Pancreas (tissue), 10 donors: ENCODE measurements around the gene HK1. TPM values are rescaled to one million over a fixed set of nuclear protein-coding genes. Genes with fewer than 3 reads are reported as not detected.
A peak's percentile ranks its signal among the peaks of the same experiment; 100 is the strongest.
"Not testable (repeated sequence)": the region's sequence is repeated elsewhere in the genome, so short reads cannot be mapped to it uniquely, and the experiment has no call there.

Source experiments
- ATAC-seq, 4 donors: fragments of 200-7000 bp; cut with Tn5 transposase; one replicate each; pipeline versions ENCODE4 v1.8.0 to v1.9.1; 2020; ENCODE audit warnings: mild to moderate bottlenecking in 4 of 4, moderate library complexity in 4 of 4
- DNase-seq, 6 donors: peaks; one replicate each; pipeline ENCODE4 v3.0.0-alpha.2; 2020
- FAIRE-seq: peaks from 2 replicates; lab custom pipeline; 2012; peaks lifted over from hg19 to GRCh38; lab: Jason Lieb, UNC
- H3K27ac ChIP-seq, 4 donors: fragments of 200-600 bp; sonication (generic); 1 replicate in 3 of 4; 2 replicates in 1 of 4; pipeline versions ENCODE4 v1.5.0 to v1.8.0; 2020
- H3K27me3 ChIP-seq, 4 donors: fragments of 200-600 bp; one replicate each; pipeline ENCODE4 v1.8.0; 2021
- H3K36me3 ChIP-seq, 3 donors: fragments of 200-600 bp; sonication (generic) in 1 of 3; one replicate each; pipeline versions ENCODE4 v1.5.0 to v1.8.0; 2020 to 2021
- H3K4me1 ChIP-seq, 3 donors: fragments of 200-600 bp; one replicate each; pipeline ENCODE4 v1.8.0; 2021
- H3K4me3 ChIP-seq, 4 donors: fragments of 200-600 bp; sonication (generic) in 2 of 4; one replicate each; pipeline versions ENCODE4 v1.5.0 to v1.8.0; 2020 to 2021
- H3K9me3 ChIP-seq, 4 donors: fragments of 200-600 bp; one replicate each; pipeline ENCODE4 v1.8.0; 2021
- CTCF ChIP-seq, 4 donors: fragments of 200-600 bp; sonication (generic) in 3 of 4; IDR thresholded peaks; one replicate each; pipeline versions ENCODE4 v1.5.0 to v1.8.0; 2021; ENCODE audit warnings: antibody characterized with exemption in 4 of 4
- WGBS, 2 donors: extraction: QIAGEN DNeasy Blood & Tissue Kit; methylation state at CpG; one replicate each; pipeline ENCODE4 v1.1.7; 2013; 5-methylcytosine and 5-hydroxymethylcytosine counted together
- intact Hi-C, 3 donors: fragments of 100-400 bp; cut with DNase I; formaldehyde crosslinking; loops; one replicate each; pipeline versions ENCODE4 v1.11.1 to v1.14.2; 2022
- polyA plus RNA-seq, 2 donors: library from polyadenylated mRNA; stranded (reverse); fragments of 200-250 nt; gene quantifications; one replicate each; pipeline ENCODE4 v1.2.3, GENCODE V29; 2013
- total RNA-seq, 6 donors: library from RNA; stranded (reverse); fragmentation: NEBNext Ultra II Directional in 4 of 6; extraction: Animal tissue kit (Norgen Biotek cat#: 25700) in 4 of 6; gene quantifications; one replicate each; pipeline versions ENCODE4 v1.2.1 to v1.2.4, GENCODE V29; 2021 to 2023
- donor health status: healthy with polysubstance abuse.
- donor health status: DM: no; HTN: no; CAD: no; lungs with moderate emphysema.
- donor health status: DM: no; HTN: no; CAD: no.
- donor health status: control.
- donor health status: control.
- donor health status: Bipolar disorder and iron deficiency.
- donor health status: DM: yes; HTN: yes; CAD: no.
- donor health status: DM: no; HTN: no; CAD: no.
- donor health status: DM: no; HTN: no; CAD: no.
- donor health status: DM: yes; HTN: yes; CAD: no.

The HK1 gene
- total and polyA plus RNA-seq, 8 donors = 6.7 to 18.1 (median 8.6) TPM

- Histone ChIP-seq H3K4me1 (peaks cover 14 to 23% (median 19%) of the 10 kb centered on the region in 3 donors), H3K36me3 (no peaks in the 10 kb centered on the region), H3K27me3 (no peaks in the 10 kb centered on the region), H3K4me3 (no peak overlapping the region), H3K9me3 (no peaks in the 10 kb centered on the region), H3K27ac (peak overlapping the region in 2 of 4 donors; percentile 15 to 39)
- DNase-seq = peak in 5 of 6 donors; percentile 31 to 68 (median 54)
- WGBS, 2 donors = 32 to 37% methylated on average over 23 of the region's 23 CpGs
- intact Hi-C loops = no loop called here
- peak; percentile 84 to 93 (median 87) for ATAC-seq
- no peak for TF ChIP-seq CTCF (IDR thresholded peaks at IDR 0.05)
- no peak for FAIRE-seq
Measured at GRCh38 chr10:69327463-69328379, 49.4 kb downstream of the HK1 start.

GRCh38 chr10:69328380-69328735 is 50.1 kb downstream of the HK1 start:
- intact Hi-C loops = no loop called here
- FAIRE-seq (no peak), ATAC-seq (no peak), DNase-seq (no peak)
- no peaks in the 10 kb centered on the region for H3K27me3 ChIP-seq
- no peaks in the 10 kb centered on the region for H3K36me3 ChIP-seq
- H3K4me1 ChIP-seq = peaks cover 18 to 29% (median 21%) of the 10 kb centered on the region in 3 donors
- no peak overlapping the region for H3K4me3 ChIP-seq
- no peaks in the 10 kb centered on the region for H3K9me3 ChIP-seq
- peak overlapping the region in 2 of 4 donors; percentile 15 to 39 for H3K27ac ChIP-seq
- no peak for TF ChIP-seq CTCF (IDR thresholded peaks at IDR 0.05)
- 73 to 78% methylated on average over 8 of the region's 8 CpGs for WGBS, 2 donors

GRCh38 chr10:69328888-69329287 is 50.6 kb downstream of the HK1 start:
- H3K36me3 ChIP-seq, FAIRE-seq, intact Hi-C loops, H3K4me3 ChIP-seq, H3K9me3 ChIP-seq, ATAC-seq, H3K27ac ChIP-seq, H3K27me3 ChIP-seq, DNase-seq: not testable (repeated sequence)
- peaks cover 18 to 29% (median 21%) of the 10 kb centered on the region in 3 donors for H3K4me1 ChIP-seq
- 72 to 77% methylated on average over 2 of the region's 2 CpGs for whole genome bisulfite sequencing, 2 donors

GRCh38 chr10:69329721-69330178 is 51.5 kb downstream of the HK1 start:
- intact Hi-C loops = no loop called here
- no peak for DNase-seq
- no peak for TF ChIP-seq CTCF (IDR thresholded peaks at IDR 0.05)
- peaks cover 18 to 32% (median 21%) of the 10 kb centered on the region in 3 donors for H3K4me1 ChIP-seq
- WGBS, 2 donors = 79 to 83% methylated on average over 3 of the region's 3 CpGs
- no peak for FAIRE-seq
- no peak overlapping the region for H3K4me3 ChIP-seq
- ATAC-seq = no peak
- no peaks in the 10 kb centered on the region for H3K36me3 ChIP-seq
- no peaks in the 10 kb centered on the region for H3K27me3 ChIP-seq
- no peaks in the 10 kb centered on the region for H3K9me3 ChIP-seq
- no peak overlapping the region for H3K27ac ChIP-seq

- H3K36me3 ChIP-seq = no peaks in the 10 kb centered on the region
- no peaks in the 10 kb centered on the region for H3K9me3 ChIP-seq
- 92 to 95% methylated on average over 7 of the region's 7 CpGs for WGBS, 2 donors
- peaks cover 18 to 32% (median 21%) of the 10 kb centered on the region in 3 donors for H3K4me1 ChIP-seq
- H3K27ac ChIP-seq = no peak overlapping the region
- no peaks in the 10 kb centered on the region for H3K27me3 ChIP-seq
- DNase-seq (no peak), FAIRE-seq (no peak), ATAC-seq (no peak)
- intact Hi-C loops = no loop called here
- TF ChIP-seq CTCF (IDR thresholded peaks at IDR 0.05) = no peak
- no peak overlapping the region for H3K4me3 ChIP-seq
Measured at GRCh38 chr10:69331161-69331560, 52.9 kb downstream of the HK1 start.
